SW480 (cell line): ENCODE results near the gene THSD1.
"Not testable (repeated sequence)": the region's sequence is repeated elsewhere in the genome, so short reads cannot be mapped to it uniquely, and the experiment has no call there.

Experiments
- DNase-seq: peaks from one replicate; pipeline ENCODE4 v3.0.0-alpha.2; 2016; ENCODE audit warnings: low spot score

THSD1 gene

GRCh38 chr13:52411629-52412028, 5.7 kb upstream of the THSD1 start:
- DNase-seq = no peak

- DNase-seq = not testable (repeated sequence)
These were observed 2.2 kb upstream of the THSD1 start for GRCh38 chr13:52408071-52408658.

GRCh38 chr13:52407436-52407835, 1.5 kb upstream of the THSD1 start:
- not testable (repeated sequence) for DNase-seq

GRCh38 chr13:52406629-52407028, 657 bp upstream of the THSD1 start:
- no peak for DNase-seq

GRCh38 chr13:52405369-52405766, 604 bp downstream of the THSD1 start:
- no peak for DNase-seq

- no peak for DNase-seq
These were observed 6.3 kb downstream of the THSD1 start for GRCh38 chr13:52399708-52400107.

GRCh38 chr13:52399046-52399445, 6.9 kb downstream of the THSD1 start:
- DNase-seq = no peak

GRCh38 chr13:52395704-52396103, 10.3 kb downstream of the THSD1 start:
- DNase-seq = no peak

- DNase-seq = no peak
These were observed 11.4 kb downstream of the THSD1 start for GRCh38 chr13:52394586-52394985.

GRCh38 chr13:52393572-52394357, 12.2 kb downstream of the THSD1 start:
- DNase-seq = no peak

GRCh38 chr13:52387721-52388120, 18.3 kb downstream of the THSD1 start:
- no peak for DNase-seq

GRCh38 chr13:52385870-52386269, 20.1 kb downstream of the THSD1 start:
- DNase-seq = no peak

GRCh38 chr13:52383366-52383765, 22.6 kb downstream of the THSD1 start:
- DNase-seq = no peak

- no peak for DNase-seq
These were observed 27.7 kb downstream of the THSD1 start for GRCh38 chr13:52378312-52378711.

- DNase-seq = no peak
These were observed 28.1 kb downstream of the THSD1 start for GRCh38 chr13:52377898-52378297.

GRCh38 chr13:52374873-52375411, 31.0 kb downstream of the THSD1 start:
- DNase-seq = no peak

- DNase-seq = no peak
These were observed 31.6 kb downstream of the THSD1 start for GRCh38 chr13:52374389-52374788.

- DNase-seq = not testable (repeated sequence)
These were observed 32.7 kb downstream of the THSD1 start for GRCh38 chr13:52373277-52373676.

- DNase-seq = peak; percentile 97
These were observed 34.2 kb downstream of the THSD1 start for GRCh38 chr13:52371736-52372247.

- no peak for DNase-seq
These were observed 39.7 kb downstream of the THSD1 start for GRCh38 chr13:52366291-52366690.

GRCh38 chr13:52362169-52362887, 43.6 kb downstream of the THSD1 start:
- not testable (repeated sequence) for DNase-seq

- no peak for DNase-seq
These were observed 44.7 kb downstream of the THSD1 start for GRCh38 chr13:52361225-52361624.

GRCh38 chr13:52359534-52359933, 46.4 kb downstream of the THSD1 start:
- no peak for DNase-seq
